Measurements from ENCODE around the gene DCC.

GRCh38 chr18:52345428-52345827, 5.4 kb downstream of the DCC start:
- TF ChIP-seq GATA2 (IDR thresholded peaks at IDR 0.05; ENCODE audit: low read depth, low read length): no peak
- no peak for TF ChIP-seq GATA3 (IDR thresholded peaks at IDR 0.05; ENCODE audit: low read depth, low read length)
